H1 (cell line): ENCODE measurements around the gene GNAQ. TPM values are rescaled to one million over a fixed set of nuclear protein-coding genes. Genes with fewer than 3 reads are reported as not detected.

Experiments used
- CTCF ChIA-PET: fragments of 300-600 bp; sonication (Branson Sonifier 250); formaldehyde crosslinking; loops from one replicate; lab custom pipeline; 2021; ENCODE audit not compliant: partially characterized antibody; lab: Charles Lee
- POLR2A ChIA-PET: fragments of 300-600 bp; sonication (Branson Sonifier 250); formaldehyde crosslinking; loops from one replicate; lab custom pipeline; 2021; ENCODE audit warnings: inconsistent platforms; ENCODE audit not compliant: partially characterized antibody; lab: Charles Lee
- DNase-seq, 2 experiments: peaks; one replicate each; pipeline versions ENCODE4 v3.0.0 to v3.0.0-alpha.2; 2010 to 2022; ENCODE audit warnings: low spot score in 2 of 2, low read depth in 1 of 2, mixed read lengths in 1 of 2
- FAIRE-seq: peaks from 2 replicates; lab custom pipeline; 2011; peaks lifted over from hg19 to GRCh38; lab: Jason Lieb, UNC
- H2AFZ ChIP-seq: 2 replicates; pipeline ENCODE4 v1.8.1; 2012; ENCODE audit warnings: low read length, inconsistent platforms
- H2AK5ac ChIP-seq: 2 replicates; pipeline ENCODE4 v1.6.1; 2013; ENCODE audit warnings: low read depth, low read length
- H2BK120ac ChIP-seq: replicated peaks from 2 replicates; pipeline ENCODE3; 2013; ENCODE audit warnings: low read depth, low read length, inconsistent platforms
- H2BK12ac ChIP-seq: 2 replicates; pipeline ENCODE4 v1.6.1; 2013; ENCODE audit warnings: low read depth, low read length
- H2BK15ac ChIP-seq: 2 replicates; pipeline ENCODE4 v1.6.1; 2013; ENCODE audit warnings: low read length
- H2BK20ac ChIP-seq: 2 replicates; pipeline ENCODE4 v1.6.1; 2013; ENCODE audit warnings: low read length
- H2BK5ac ChIP-seq: 2 replicates; pipeline ENCODE4 v1.6.1; 2013; ENCODE audit warnings: low read depth, low read length
- H3K14ac ChIP-seq: 2 replicates; pipeline ENCODE4 v1.6.1; 2013; ENCODE audit warnings: inconsistent platforms; ENCODE audit not compliant: insufficient read length
- H3K18ac ChIP-seq: 2 replicates; pipeline ENCODE4 v1.6.1; 2013; ENCODE audit warnings: low read length; ENCODE audit errors: extremely low read depth
- H3K23ac ChIP-seq: 2 replicates; pipeline ENCODE4 v1.6.1; 2013; ENCODE audit warnings: inconsistent platforms; ENCODE audit not compliant: insufficient read length
- H3K23me2 ChIP-seq: 2 replicates; pipeline ENCODE4 v1.6.1; 2013; ENCODE audit warnings: low read depth, low read length
- H3K27ac ChIP-seq: 2 replicates; pipeline ENCODE4 v1.6.1; 2011; ENCODE audit warnings: low read depth, low read length, inconsistent platforms
- H3K27me3 ChIP-seq, 4 experiments: replicated peaks in 1 of 4; 1 replicate in 1 of 4; 2 replicates in 3 of 4; pipeline versions ENCODE4 v1.6.1 to v1.8.1; 2011 to 2013; ENCODE audit warnings: low read length in 3 of 4, mild to moderate bottlenecking in 3 of 4, inconsistent platforms in 2 of 4, mixed read lengths in 2 of 4, moderate library complexity in 1 of 4; ENCODE audit not compliant: control insufficient read depth in 3 of 4, insufficient read depth in 3 of 4; ENCODE audit errors: extremely low read depth in 1 of 4
- H3K36me3 ChIP-seq, 4 experiments: 2 replicates each; pipeline versions ENCODE4 v1.6.1 to v1.8.1; 2011 to 2013; ENCODE audit warnings: mild to moderate bottlenecking in 4 of 4, low read length in 3 of 4, moderate library complexity in 2 of 4, control low read depth in 1 of 4, inconsistent platforms in 1 of 4; ENCODE audit not compliant: insufficient read depth in 4 of 4, control insufficient read depth in 2 of 4
- H3K4ac ChIP-seq: replicated peaks from 2 replicates; pipeline ENCODE3; 2013; ENCODE audit warnings: low read length, low read depth, mixed read lengths, inconsistent platforms; ENCODE audit not compliant: insufficient read length
- H3K4me1 ChIP-seq, 4 experiments: replicated peaks in 1 of 4; 1 replicate in 1 of 4; 2 replicates in 3 of 4; pipeline versions ENCODE4 v1.6.1 to v1.8.1; 2011 to 2013; ENCODE audit warnings: low read length in 3 of 4, inconsistent platforms in 2 of 4, mixed read lengths in 1 of 4; ENCODE audit not compliant: insufficient read depth in 4 of 4, control insufficient read depth in 3 of 4
- H3K4me2 ChIP-seq, 2 experiments: 2 replicates each; pipeline versions ENCODE4 v1.6.1 to v1.8.1; 2011 to 2013; ENCODE audit warnings: low read depth in 2 of 2, low read length in 2 of 2, control low read depth in 1 of 2, inconsistent platforms in 1 of 2, mild to moderate bottlenecking in 1 of 2; ENCODE audit not compliant: insufficient read depth in 1 of 2
- H3K4me3 ChIP-seq, 4 experiments: fragments of 200-600, 300-600 bp in 1 of 4; sonication (generic), shearing (Covaris generic), sonication (Bioruptor Twin) in 1 of 4; 2 replicates each; pipeline versions ENCODE4 v1.5.1 to v1.8.1; 2011 to 2016; ENCODE audit warnings: low read length in 4 of 4, low read depth in 3 of 4, control low read depth in 2 of 4, inconsistent platforms in 2 of 4, mild to moderate bottlenecking in 2 of 4, mixed read lengths in 1 of 4, moderate library complexity in 1 of 4; ENCODE audit not compliant: insufficient read depth in 2 of 4; ENCODE audit errors: extremely low read depth in 1 of 4
- H3K56ac ChIP-seq: replicated peaks from 2 replicates; pipeline ENCODE3; 2013; ENCODE audit warnings: low read depth, mild to moderate bottlenecking, mixed read lengths, low read length, inconsistent platforms; ENCODE audit not compliant: insufficient read length
- H3K79me1 ChIP-seq: 2 replicates; pipeline ENCODE4 v1.6.1; 2013; ENCODE audit warnings: low read depth, low read length, control low read depth
- H3K79me2 ChIP-seq, 2 experiments: 2 replicates each; pipeline versions ENCODE4 v1.6.1 to v1.8.1; 2012 to 2013; ENCODE audit warnings: low read length in 2 of 2, mild to moderate bottlenecking in 2 of 2, inconsistent platforms in 1 of 2; ENCODE audit not compliant: insufficient read depth in 2 of 2, control insufficient read depth in 1 of 2
- H3K9ac ChIP-seq, 4 experiments: replicated peaks in 1 of 4; 1 replicate in 1 of 4; 2 replicates in 3 of 4; pipeline versions ENCODE4 v1.6.1 to v1.8.1; 2011 to 2013; ENCODE audit warnings: low read depth in 3 of 4, low read length in 3 of 4, control low read depth in 2 of 4, mild to moderate bottlenecking in 2 of 4, moderate library complexity in 2 of 4, inconsistent platforms in 1 of 4; ENCODE audit errors: extremely low read depth in 1 of 4
- H3K9me3 ChIP-seq, 2 experiments: 2 replicates each; pipeline versions ENCODE4 v1.6.1 to v1.8.1; 2012 to 2013; ENCODE audit warnings: mild to moderate bottlenecking in 2 of 2, moderate library complexity in 2 of 2, control low read depth in 1 of 2, inconsistent platforms in 1 of 2, low read depth in 1 of 2, low read length in 1 of 2, mixed read lengths in 1 of 2; ENCODE audit not compliant: insufficient read depth in 2 of 2
- H4K20me1 ChIP-seq, 2 experiments: replicated peaks in 1 of 2; 2 replicates each; pipeline versions ENCODE3 to v1.8.1; 2011 to 2013; ENCODE audit warnings: inconsistent platforms in 2 of 2, low read length in 2 of 2, mild to moderate bottlenecking in 1 of 2; ENCODE audit not compliant: insufficient read depth in 2 of 2, control insufficient read depth in 1 of 2
- H4K5ac ChIP-seq: 2 replicates; pipeline ENCODE4 v1.6.1; 2013; ENCODE audit warnings: low read length, low read depth, mixed read lengths, inconsistent platforms; ENCODE audit not compliant: insufficient read length
- H4K8ac ChIP-seq: 2 replicates; pipeline ENCODE4 v1.8.0; 2013; ENCODE audit warnings: mild to moderate bottlenecking, moderate library complexity, low read length, inconsistent platforms; ENCODE audit not compliant: insufficient read depth; ENCODE audit errors: extremely low read depth
- H4K91ac ChIP-seq: replicated peaks from 2 replicates; pipeline ENCODE3; 2013; ENCODE audit warnings: low read length, mixed read lengths, inconsistent platforms; ENCODE audit not compliant: insufficient read length
- BRCA1 ChIP-seq: IDR thresholded peaks from 2 replicates; pipeline ENCODE4 v1.6.1; 2012; ENCODE audit warnings: low read depth, low read length, improper control_type of control experiment
- KDM1A ChIP-seq: fragments of 200-600, 300-600 bp; sonication (generic); IDR thresholded peaks from 2 replicates; pipeline ENCODE4 v1.7.1; 2016; ENCODE audit warnings: mild to moderate bottlenecking, low read length, borderline replicate concordance
- MAFK ChIP-seq: IDR thresholded peaks from 2 replicates; pipeline ENCODE4 v1.6.1; 2012; ENCODE audit warnings: low read depth, mild to moderate bottlenecking, improper control_type of control experiment, low read length
- PHF8 ChIP-seq: fragments of 200-600 bp; sonication (generic); conservative IDR thresholded peaks from 2 replicates; pipeline ENCODE4 v1.7.1; 2012; ENCODE audit warnings: low read depth, mild to moderate bottlenecking, inconsistent platforms, low read length, moderate library complexity
- RXRA ChIP-seq: IDR thresholded peaks from 2 replicates; pipeline ENCODE4 v1.6.1; 2011; ENCODE audit warnings: low read depth, mild to moderate bottlenecking, low read length, moderate library complexity; ENCODE audit not compliant: insufficient read depth
- SIN3A ChIP-seq, 2 experiments: IDR thresholded peaks in 1 of 2; conservative IDR thresholded peaks in 1 of 2; 2 replicates each; pipeline ENCODE4 v1.6.1; 2011 to 2012; ENCODE audit warnings: low read length in 2 of 2, improper control_type of control experiment in 1 of 2, low read depth in 1 of 2, mild to moderate bottlenecking in 1 of 2
- SUZ12 ChIP-seq: fragments of 200-600 bp; sonication (generic); IDR thresholded peaks from 2 replicates; pipeline ENCODE4 v1.6.1; 2012; ENCODE audit warnings: mild to moderate bottlenecking, inconsistent platforms, low read length, moderate library complexity, mixed read lengths
- TBP ChIP-seq: IDR thresholded peaks from 2 replicates; pipeline ENCODE4 v1.6.1; 2011; ENCODE audit warnings: low read depth, low read length, improper control_type of control experiment
- WGBS, 2 experiments: shearing (Covaris generic) in 1 of 2; methylation state at CpG; one replicate each; pipeline versions ENCODE4 v1.1.6 to v1.1.7; 2013 to 2015; ENCODE audit warnings: low lambda C conversion rate in 2 of 2, mixed read lengths in 2 of 2, inconsistent platforms in 1 of 2, low coverage in 1 of 2, missing lambda C conversion rate in 1 of 2; ENCODE audit not compliant: insufficient replicate concordance in 2 of 2, insufficient coverage in 1 of 2, insufficient read length in 1 of 2; ENCODE audit errors: extremely low coverage in 1 of 2, missing lambda C conversion rate in 1 of 2; 5-methylcytosine and 5-hydroxymethylcytosine counted together
- polyA plus RNA-seq, 7 experiments: library from polyadenylated mRNA; depleted of rRNA in 3 of 7; stranded (reverse) in 5 of 7; unstranded in 2 of 7; fragments of >200 nt in 5 of 7; fragments of 200-250 nt in 2 of 7; gene quantifications; 1 replicate in 5 of 7; 2 replicates in 1 of 7; 4 replicates in 1 of 7; pipeline versions ENCODE4 v1.2.1 to v1.2.3, GENCODE V29; 2011 to 2013; ENCODE audit warnings: missing spikeins in 2 of 7, mixed read lengths in 2 of 7
- total RNA-seq: library from RNA; stranded (reverse); fragmentation: NEBNext Ultra II Directional; extraction: Animal tissue kit (Norgen Biotek cat#: 25700); gene quantifications from 2 replicates; pipeline ENCODE4 v1.2.1, GENCODE V29; 2021

GNAQ gene
- total and polyA plus RNA-seq, 2 of the 8 experiments (the other 6 are each of a cell fraction or from before 2014, with no cell fraction given): 22.8 to 63.8 TPM

DNA sequence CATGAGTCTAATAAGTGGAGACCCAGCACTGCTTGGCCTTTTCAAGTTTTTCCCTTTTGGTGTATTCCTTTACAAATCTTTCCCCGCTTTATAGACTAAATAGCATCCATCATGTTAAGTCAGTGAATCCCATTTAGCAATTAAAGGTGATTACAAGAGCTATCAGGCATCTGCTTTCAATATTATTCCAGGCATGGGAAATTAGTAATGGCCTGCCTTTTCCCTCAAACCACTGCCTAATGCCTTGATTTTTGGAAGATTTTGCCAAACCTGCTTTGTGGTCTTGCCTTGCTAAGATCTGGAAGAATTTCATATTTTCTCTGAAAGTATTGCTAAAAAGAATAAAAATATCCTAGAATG is 280.6 kb downstream of the GNAQ start:
- H3K27me3 ChIP-seq: no peaks in the 10 kb centered on the region
- H2BK12ac ChIP-seq: no peak overlapping the region
- H3K4me3 ChIP-seq: no peak overlapping the region
- H3K27ac ChIP-seq: no peak overlapping the region
- no peaks in the 10 kb centered on the region for H3K36me3 ChIP-seq
- no peak overlapping the region for H2BK20ac ChIP-seq
- FAIRE-seq: no peak
- TF ChIP-seq BRCA1 (no peak), PHF8 (no peak), KDM1A (no peak), TBP (no peak), MAFK (no peak), SUZ12 (no peak), RXRA (no peak), SIN3A (conservative IDR thresholded peaks at IDR 0.05 in 1 of 2, IDR thresholded peaks at IDR 0.05 in 1 of 2; ENCODE audit: low read depth in 1 of 2, low read length in 2 of 2) (no peak)
- TF ChIP-seq, all 59 proteins: peak for 0
- Histone ChIP-seq H3K56ac (no peak overlapping the region), H4K8ac (no peak overlapping the region), H3K23me2 (no peaks in the 10 kb centered on the region; the same call in 1 of the 2 replicates), H3K79me2 (no peaks in the 10 kb centered on the region), H3K14ac (no peak overlapping the region), H2BK120ac (no peak overlapping the region), H3K79me1 (no peaks in the 10 kb centered on the region), H2AK5ac (no peak overlapping the region), H4K5ac (no peak overlapping the region), H2BK5ac (no peak overlapping the region), H2BK15ac (no peak overlapping the region), H4K91ac (no peak overlapping the region), H3K18ac (no peak overlapping the region), H2AFZ (no peak overlapping the region), H3K4ac (no peak overlapping the region), H3K4me1 (no peaks in the 10 kb centered on the region; a peak in 2 of 7 replicates), H3K23ac (no peak overlapping the region), H4K20me1 (no peaks in the 10 kb centered on the region), H3K9ac (no peak overlapping the region), H3K4me2 (no peak overlapping the region), H3K9me3 (no peaks in the 10 kb centered on the region)
- 93% methylated on average over 1 of the region's 1 CpG; no CpG with 5 or more reads in 1 of the 2 experiments for WGBS, 2 experiments
- CTCF ChIA-PET: interaction anchor here (0.6 to 5.3 kb wide), 32 partner anchors 8 to 459 kb away, joined by 3 to 62 read pairs (median 4); partner anchors contain the start of gene GNA14
- POLR2A ChIA-PET: no interaction called here
- no peak for DNase-seq
